ENCODE data around the gene CP. TPM values are rescaled to one million over a fixed set of nuclear protein-coding genes. Genes with fewer than 3 reads are reported as not detected.
A peak's percentile ranks its signal among the peaks of the same experiment; 100 is the strongest.

Gene CP
- total RNA-seq, 1 donor from 2014 or later, result not detected

GRCh38 chr3:149195221-149195620 is 26.4 kb downstream of the CP start:
- DNase-seq (ENCODE audit: low spot score in 2 of 2), result no peak

DNA sequence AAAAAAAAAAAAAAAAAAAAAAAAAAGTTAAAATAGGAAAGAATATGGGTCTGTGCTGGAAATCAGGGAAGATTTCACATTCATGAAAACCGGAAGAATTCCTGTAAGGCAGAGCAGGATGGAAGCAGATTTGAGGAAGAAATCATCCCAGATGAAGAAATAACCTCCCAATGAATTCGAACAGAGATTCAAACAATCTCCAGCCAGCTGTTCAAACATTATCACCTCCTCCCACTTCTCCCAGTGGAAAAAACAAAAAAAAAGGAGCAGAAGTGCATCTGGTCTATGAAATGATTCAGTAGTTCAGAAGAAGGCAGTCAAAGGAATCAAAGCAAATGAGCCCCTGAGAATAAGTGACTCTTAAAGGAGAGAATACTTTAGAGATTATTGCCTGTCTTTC is 33.1 kb downstream of the CP start:
- DNase-seq (ENCODE audit: low spot score in 2 of 2) (no peak), FAIRE-seq (no peak)

More at GRCh38 chr3:149195221-149195620, 26.4 kb downstream of the CP start:
- no peak for FAIRE-seq

DNA sequence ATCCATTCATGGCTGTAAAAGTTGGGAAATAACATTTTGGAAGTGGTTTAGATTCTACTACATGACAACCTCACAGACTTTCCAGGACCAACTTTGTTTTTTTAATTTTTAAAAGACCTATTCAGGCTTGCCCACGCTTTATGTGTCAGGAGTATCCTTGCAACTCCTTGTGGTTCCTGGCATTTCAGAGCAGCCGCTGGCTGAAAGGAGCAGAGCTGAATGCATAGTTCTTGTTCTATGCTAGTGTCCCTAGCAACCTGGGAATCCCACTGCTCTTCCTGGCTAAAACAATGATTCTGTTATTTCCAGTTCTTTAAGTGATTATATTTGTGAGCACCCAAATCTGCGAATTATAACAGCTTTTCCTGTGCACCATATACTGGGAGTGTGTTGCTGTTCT is 34.9 kb downstream of the CP start:
- no peak for FAIRE-seq
- no peak for DNase-seq (ENCODE audit: low spot score in 2 of 2)

GRCh38 chr3:149186219-149186618 is 35.4 kb downstream of the CP start:
- DNase-seq (ENCODE audit: low spot score in 2 of 2) (no peak), FAIRE-seq (no peak)

DNA sequence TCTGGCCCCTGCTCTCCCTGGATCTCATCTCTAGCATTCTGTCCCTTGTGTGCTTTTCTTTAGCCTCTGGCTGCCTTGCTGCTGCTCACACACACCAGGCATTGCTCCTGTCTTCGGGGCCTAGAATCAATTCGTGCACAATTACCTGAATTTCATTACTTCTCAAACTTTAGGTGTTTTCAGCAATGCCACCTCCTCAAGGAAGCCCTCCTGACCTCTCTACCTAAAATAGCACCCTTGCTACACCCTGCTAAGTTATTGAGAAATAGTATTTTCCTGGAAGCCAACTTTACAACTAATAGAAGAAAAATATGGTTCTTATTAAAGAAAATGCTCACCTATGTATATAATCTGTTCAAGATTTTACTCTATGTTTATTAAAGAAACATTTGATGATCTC is 40.4 kb downstream of the CP start:
- FAIRE-seq, result no peak
- DNase-seq (ENCODE audit: low spot score in 2 of 2), result no peak

DNA sequence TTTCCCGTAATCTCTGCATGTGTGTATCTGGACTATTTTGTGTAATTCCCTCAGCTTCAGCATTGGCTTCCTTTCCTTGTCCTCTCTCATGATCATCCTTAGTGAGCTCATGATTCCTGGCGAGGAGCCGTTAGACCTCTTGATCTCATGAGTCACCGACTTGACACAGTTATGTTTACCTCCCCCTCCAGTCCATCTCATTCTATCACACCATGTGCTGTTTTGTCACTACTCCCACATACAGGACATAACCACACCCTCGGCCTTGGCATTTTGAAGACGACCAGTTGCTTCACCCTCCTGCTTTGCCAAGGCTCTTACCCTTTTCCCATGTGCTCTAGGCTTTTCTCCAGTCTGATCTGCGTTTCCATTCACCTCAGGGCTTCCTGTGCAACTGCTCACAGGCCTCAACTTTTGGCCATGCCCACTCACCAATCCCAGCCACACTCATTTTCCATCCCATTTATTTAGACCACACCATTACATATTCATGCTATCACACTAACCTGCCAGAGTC is 41.5 kb downstream of the CP start:
- peak in 1 of 2 donors; percentile 4 for DNase-seq (ENCODE audit: low spot score in 2 of 2)
- FAIRE-seq, result no peak

- no peak for DNase-seq (ENCODE audit: low spot score in 2 of 2)
- FAIRE-seq, result no peak
These were observed 42.4 kb downstream of the CP start for GRCh38 chr3:149179220-149179619.

DNA sequence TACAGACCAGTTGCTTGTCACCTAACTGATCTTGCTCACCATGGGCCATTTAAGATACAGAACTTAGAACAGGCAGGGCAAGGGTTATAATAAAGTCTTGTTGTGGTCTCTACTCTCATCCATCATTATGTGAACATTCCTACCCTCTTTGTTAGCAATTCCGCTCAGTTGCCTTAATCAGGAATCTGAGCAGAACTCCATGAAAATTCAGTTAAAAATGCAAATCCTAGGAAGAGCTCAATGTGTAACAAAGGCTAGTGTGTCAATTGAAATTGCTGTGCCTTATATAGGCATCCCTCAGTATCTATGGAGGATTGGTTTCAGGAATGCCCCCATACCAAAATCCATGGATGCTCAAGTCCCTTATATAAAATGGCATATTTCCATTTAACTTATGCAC is 44.5 kb downstream of the CP start:
- FAIRE-seq (no peak), DNase-seq (ENCODE audit: low spot score in 2 of 2) (no peak)

- DNase-seq (ENCODE audit: low spot score in 2 of 2) (no peak), FAIRE-seq (no peak)
These were observed 46.7 kb downstream of the CP start for GRCh38 chr3:149174901-149175300.

- no peak for DNase-seq (ENCODE audit: low spot score in 2 of 2)
- FAIRE-seq, result no peak
These were observed 51.0 kb downstream of the CP start for GRCh38 chr3:149170672-149171071.

- FAIRE-seq (no peak), DNase-seq (ENCODE audit: low spot score in 2 of 2) (no peak)
These were observed 53.7 kb downstream of the CP start for GRCh38 chr3:149167898-149168297.

DNA sequence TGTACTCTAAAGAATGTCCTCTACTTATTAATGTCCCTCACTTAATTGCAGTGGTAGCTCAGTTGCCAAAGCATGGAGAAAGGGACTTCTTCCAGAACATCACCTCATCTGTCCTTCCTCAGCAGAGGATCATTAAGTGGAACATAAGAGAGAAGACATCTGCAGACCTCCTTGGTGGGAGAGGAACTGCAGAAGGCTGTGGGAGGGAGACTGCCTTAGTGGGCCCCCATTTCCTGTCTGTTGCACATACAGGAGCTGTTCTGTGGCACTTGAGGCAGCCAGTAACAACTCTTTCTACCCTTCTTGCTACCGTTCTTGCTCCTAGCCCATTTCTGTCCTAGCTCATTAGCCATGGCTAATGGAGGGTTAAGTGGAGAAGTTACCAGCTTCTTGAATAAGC is 58.6 kb downstream of the CP start:
- FAIRE-seq (no peak), DNase-seq (ENCODE audit: low spot score in 2 of 2) (no peak)

GRCh38 chr3:149162007-149162406 is 59.6 kb downstream of the CP start:
- no peak for FAIRE-seq
- no peak for DNase-seq (ENCODE audit: low spot score in 2 of 2)

DNA sequence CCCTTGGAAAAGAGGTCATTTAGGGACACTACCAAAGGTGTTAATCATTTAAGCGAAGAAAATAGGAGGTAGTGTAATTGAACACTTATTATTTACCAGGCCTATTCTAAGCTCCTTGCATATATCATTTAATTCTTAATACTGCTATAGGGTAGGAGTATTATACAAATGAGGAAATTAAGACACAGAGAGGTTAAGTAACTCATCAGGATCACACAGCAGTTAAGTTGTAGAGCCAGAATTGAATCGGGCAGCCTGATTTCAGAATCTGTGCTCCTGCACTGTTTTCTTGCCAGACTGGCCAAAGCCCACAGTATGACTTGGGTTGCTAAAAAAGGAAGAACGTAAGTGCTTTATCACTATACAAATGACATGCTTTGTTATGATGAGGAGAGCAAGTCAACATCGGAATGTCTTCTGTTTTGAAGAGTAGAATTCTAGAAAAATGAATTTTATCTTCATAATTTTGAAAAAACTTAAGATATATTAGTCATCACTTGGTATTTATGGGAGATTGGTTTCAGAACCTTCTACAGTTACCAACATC is 60.8 kb downstream of the CP start:
- DNase-seq (ENCODE audit: low spot score in 2 of 2), result no peak
- FAIRE-seq, result no peak

DNA sequence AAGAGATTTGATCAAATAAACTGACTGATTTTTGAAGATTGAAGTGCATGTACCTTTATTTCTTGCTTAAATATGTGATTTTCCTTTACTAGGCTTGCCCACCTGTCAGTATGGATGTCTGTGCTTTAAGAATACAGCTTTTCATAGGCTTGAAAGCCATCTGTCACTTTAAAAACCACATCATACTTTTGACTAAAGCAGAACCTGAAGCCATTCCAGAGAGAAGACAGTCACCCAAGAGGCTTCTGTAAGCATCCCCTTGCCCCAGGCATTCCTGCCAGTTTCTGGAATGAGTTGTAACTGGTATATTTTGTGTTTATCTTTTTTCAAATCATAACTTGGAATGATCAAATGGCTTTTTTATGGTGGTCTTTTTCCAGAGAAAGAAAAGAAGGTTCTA is 68.2 kb downstream of the CP start:
- no peak for DNase-seq (ENCODE audit: low spot score in 2 of 2)
- no peak for FAIRE-seq

- FAIRE-seq (no peak), DNase-seq (ENCODE audit: low spot score in 2 of 2) (no peak)
These were observed 69.2 kb downstream of the CP start for GRCh38 chr3:149152420-149152819.

- FAIRE-seq (no peak), DNase-seq (ENCODE audit: low spot score in 2 of 2) (no peak)
These were observed 69.8 kb downstream of the CP start for GRCh38 chr3:149151843-149152242.

GRCh38 chr3:149150436-149150835 is 71.2 kb downstream of the CP start:
- FAIRE-seq (no peak), DNase-seq (ENCODE audit: low spot score in 2 of 2) (no peak)

DNA sequence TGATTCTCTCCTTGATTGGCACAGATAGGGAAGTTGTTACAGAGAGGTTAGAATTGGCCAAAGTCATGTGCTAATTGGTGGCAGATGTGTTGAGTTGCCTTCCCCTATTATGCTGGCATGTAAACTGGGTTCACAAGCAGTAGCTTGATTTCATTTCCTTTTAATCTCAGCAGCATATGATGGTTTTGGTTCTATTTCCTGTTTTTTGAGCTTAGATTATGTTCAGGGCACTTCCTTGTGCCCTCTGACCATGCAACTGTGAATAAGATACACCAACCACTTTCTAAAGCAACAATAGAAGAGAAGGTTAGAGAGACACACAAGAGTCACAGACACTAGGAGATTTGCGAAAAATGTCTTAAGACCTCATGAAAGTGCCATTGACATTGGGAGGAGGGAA is 75.7 kb downstream of the CP start:
- DNase-seq (ENCODE audit: low spot score in 2 of 2), result no peak
- no peak for FAIRE-seq

GRCh38 chr3:149145356-149145755 is 76.3 kb downstream of the CP start:
- FAIRE-seq (no peak), DNase-seq (ENCODE audit: low spot score in 2 of 2) (no peak)

DNA sequence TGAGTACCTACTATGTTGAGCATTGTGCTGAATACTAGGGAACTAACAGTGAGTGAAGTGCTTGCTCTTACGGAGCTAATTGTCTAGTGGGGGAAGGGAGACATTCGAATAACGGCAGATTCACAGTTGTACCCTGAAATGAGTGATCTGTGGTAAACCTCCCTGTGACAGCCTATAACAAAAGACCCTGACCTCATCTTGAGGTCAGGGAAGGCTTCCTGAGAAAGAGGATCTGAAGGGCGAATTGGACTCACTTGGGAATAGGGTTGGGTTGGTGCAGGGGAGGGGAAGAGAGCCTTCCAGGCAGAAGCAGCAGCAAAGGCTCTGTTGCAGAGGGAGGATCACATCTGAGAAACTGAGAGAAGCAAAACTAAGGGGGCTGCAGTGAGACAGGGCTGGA is 78.9 kb downstream of the CP start:
- FAIRE-seq (no peak), DNase-seq (ENCODE audit: low spot score in 2 of 2) (no peak)

GRCh38 chr3:149134575-149134974 is 87.1 kb downstream of the CP start:
- no peak for DNase-seq (ENCODE audit: low spot score in 2 of 2)
- FAIRE-seq, result no peak

GRCh38 chr3:149131589-149131988 is 90.0 kb downstream of the CP start:
- DNase-seq (ENCODE audit: low spot score in 2 of 2) (no peak), FAIRE-seq (no peak)
